ENCODE measurements around the gene RNASE13. TPM values are rescaled to one million over a fixed set of nuclear protein-coding genes. Genes with fewer than 3 reads are reported as not detected.

The RNASE13 gene, protein sequence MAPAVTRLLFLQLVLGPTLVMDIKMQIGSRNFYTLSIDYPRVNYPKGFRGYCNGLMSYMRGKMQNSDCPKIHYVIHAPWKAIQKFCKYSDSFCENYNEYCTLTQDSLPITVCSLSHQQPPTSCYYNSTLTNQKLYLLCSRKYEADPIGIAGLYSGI
- total RNA-seq = not detected in 2 replicates

GRCh38 chr14:21034707-21035106 lies at the start of gene RNASE13:
Gene RNASE13, minus strand, starts transcription at chr14:21034807. Its CDS starts 519 bp downstream, at chr14:21034288.

GRCh38 chr14:21070083-21070609 lies 35.5 kb upstream of the RNASE13 start, which contains the start of gene ARHGEF40:
Gene ARHGEF40, plus strand, starts transcription at chr14:21070304. Its CDS starts 93 bp downstream, at chr14:21070397.

DNA sequence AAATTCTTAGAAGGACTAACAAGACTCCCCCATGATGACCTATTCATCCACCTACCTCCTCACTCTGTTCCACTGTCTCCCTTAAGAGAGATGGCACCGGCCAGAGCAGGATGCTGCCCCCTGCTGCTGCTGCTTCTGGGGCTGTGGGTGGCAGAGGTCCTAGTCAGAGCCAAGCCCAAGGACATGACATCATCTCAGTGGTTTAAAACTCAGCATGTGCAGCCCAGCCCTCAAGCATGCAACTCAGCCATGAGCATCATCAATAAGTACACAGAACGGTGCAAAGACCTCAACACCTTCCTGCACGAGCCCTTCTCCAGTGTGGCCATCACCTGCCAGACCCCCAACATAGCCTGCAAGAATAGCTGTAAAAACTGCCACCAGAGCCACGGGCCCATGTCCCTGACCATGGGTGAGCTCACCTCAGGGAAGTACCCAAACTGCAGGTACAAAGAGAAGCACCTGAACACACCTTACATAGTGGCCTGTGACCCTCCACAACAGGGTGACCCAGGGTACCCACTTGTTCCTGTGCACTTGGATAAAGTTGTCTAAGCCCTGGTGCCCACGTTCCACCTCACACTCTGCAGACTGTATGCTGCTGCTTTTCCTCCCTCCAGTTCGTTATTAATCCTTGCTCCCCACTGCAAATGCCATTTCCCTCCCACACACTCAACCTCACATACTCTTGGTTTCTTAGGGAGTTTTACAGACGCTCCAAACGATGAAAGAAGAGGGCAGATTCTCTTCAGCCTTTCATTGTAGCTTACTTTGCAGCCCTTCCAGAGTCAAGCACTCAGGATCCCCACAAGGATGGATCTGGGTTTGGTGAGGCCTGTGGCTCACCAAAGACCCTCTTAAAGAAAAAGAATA lies 23.4 kb upstream of the RNASE13 start, which contains the start of gene RNASE8:
TSS of gene RNASE8 (plus strand) at position 20 of the 873 bp plus-strand sequence. CDS start at position 91, 71 bp downstream.

DNA sequence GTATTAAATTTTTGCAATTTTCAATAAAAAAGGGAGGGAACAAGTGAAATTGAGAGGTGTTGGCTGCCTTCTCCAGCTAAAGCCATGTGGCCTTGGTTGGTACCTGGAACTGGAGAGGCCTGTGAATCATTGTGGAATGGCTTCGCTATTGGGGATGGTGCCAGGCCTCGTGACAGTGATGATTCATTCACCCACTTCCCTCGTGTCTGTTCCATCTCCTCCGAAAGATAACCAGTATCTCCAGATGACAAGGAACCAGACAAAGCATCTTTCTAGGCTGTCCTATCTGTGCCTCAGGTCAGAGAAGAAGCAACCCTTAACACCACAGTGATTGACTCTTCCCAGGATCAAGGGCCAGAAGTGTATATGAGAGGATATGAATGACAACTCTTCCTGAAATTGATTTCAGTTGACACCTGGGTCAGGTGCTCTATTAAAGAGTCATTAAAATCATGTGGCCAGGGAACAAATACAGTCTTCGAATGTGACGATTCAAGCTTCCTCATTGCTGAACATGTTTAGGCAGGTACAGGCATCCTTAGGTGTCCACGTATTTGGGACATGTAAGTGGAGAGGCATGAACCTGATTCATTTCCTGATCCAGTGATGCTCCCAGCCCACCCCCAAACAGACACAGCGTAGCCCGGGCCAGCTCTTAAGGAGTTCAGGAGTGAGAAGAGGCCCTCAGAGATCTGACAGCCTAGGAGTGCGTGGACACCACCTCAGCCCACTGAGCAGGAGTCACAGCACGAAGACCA lies 7.2 kb upstream of the RNASE13 start, which contains the start of gene RNASE7:
TSS of gene RNASE7 (plus strand) at position 687 of the 758 bp plus-strand sequence. CDS start 631 bp downstream, outside the sequence.

DNA sequence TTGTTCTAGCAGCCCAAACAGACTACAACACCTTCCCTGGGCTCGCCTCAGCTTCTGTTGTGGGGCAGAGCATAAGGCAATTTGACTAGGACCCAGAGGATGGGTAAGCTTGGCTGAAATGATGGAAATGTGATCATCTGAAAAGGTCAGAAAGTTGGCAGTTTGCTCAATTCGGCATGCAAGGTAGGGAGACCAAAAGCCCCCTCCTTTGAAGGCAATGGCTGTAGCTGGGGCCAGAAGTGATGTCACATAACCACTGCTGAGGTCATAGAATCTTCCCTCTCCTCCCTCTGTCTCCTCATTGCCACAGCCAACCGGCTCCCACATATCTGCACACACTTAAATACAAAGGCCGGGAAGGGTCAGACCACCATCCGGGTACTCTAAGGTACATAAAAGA lies 4.7 kb downstream of the RNASE13 start, which contains the start of gene TPPP2:
TSS of gene TPPP2 (plus strand) at position 301 of the 400 bp plus-strand sequence. CDS start 365 bp downstream, outside the sequence.

DNA sequence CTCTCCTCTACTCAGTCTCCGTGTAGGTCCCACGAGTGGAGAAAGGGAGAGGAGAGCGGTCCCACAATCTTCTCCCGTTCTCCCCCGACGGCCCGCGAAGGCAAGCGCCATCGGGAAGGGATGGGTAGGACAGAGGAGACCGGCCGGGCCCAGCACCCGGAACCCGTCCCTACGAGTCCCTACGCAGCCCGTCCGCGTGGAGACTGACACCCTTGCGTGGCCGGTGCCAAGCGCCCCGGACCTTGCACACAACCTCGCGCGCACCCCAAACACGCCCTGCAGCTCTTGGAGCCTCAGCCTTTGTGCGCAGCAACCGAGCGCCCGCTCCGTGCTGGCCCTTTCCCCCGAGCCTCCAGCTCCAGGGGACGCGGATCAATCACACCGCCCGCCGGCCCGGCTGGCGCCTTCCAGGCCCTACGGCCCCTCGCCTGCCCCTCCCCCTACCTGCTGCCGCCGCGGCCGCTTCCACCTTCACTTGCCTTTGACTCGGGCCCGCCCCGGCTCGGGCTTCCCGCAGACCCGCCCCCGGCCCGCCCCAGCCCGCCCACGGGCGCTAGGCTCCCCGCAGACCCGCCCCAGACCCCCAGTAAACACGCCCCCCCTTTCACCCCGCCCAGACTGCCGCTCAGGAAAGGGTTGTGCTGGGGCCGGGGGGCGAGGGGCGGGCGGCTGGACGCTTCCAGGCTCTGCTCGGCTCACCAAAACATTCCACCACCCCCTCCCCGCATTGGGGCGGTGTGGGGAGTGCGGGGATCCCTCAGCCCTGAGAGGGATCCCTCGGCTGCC lies 9.8 kb downstream of the RNASE13 start, which contains the start of gene NDRG2:
TSS of gene NDRG2 (minus strand) at position 477 of the 786 bp plus-strand sequence. CDS start 1,746 bp downstream, outside the sequence.

GRCh38 chr14:20998674-20999366 lies 35.8 kb downstream of the RNASE13 start, which contains the start of gene SLC39A2:
Gene SLC39A2, plus strand, starts transcription at chr14:20999293. Its CDS starts 154 bp downstream, at chr14:20999447.

DNA sequence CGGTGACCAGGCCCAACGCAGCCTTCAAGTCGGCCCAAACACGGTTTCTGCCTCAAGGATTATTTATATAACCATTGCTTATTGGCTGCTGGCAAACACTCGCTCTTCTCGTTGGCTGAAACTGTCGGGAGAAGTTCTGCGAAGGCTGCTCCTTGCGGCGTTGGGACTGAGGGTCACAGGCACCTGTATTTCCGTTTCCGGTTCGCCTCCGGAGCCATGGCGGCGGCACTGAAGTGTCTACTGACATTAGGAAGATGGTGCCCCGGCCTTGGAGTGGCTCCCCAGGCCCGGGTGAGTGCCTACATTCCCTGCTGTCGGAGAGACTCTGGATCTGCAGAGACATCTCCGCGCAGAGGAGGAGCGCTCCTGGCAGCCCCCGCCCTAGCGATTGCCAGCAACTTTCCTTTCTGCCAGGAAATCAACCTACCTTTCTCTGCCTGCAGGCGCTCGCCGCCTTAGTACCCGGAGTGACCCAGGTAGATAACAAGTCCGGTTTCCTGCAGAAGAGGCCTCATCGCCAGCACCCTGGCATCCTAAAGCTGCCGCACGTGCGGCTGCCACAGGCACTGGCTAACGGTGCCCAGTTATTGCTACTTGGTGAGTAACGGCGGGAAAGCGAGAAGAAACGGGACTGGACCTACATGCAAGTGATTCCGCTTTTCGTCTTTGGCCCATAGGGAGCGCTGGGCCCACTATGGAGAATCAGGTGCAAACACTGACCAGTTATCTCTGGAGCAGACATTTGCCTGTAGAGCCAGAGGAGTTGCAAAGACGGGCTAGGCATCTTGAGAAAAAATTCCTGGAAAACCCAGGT lies 44.6 kb downstream of the RNASE13 start, which contains the start of gene METTL17:
TSS of gene METTL17 (plus strand) at position 194 of the 814 bp plus-strand sequence. CDS start at position 217, 23 bp downstream.

Other genes starting within 250 kb of the RNASE13 start
- 0.43 TPM in 1 of 2 replicates, not detected in the other for gene RNASE1, start 232.0 kb downstream of the RNASE13 start, total RNA-seq
- not detected in 2 replicates for gene RNASE3, start 143.4 kb downstream of the RNASE13 start, total RNA-seq
- gene RNASE2, start 79.3 kb downstream of the RNASE13 start, total RNA-seq = not detected in 2 replicates
- 33.3 and 62.6 TPM in 2 replicates for gene METTL17, start 44.8 kb downstream of the RNASE13 start, total RNA-seq
- 0.14 TPM in 1 of 2 replicates, not detected in the other for gene SLC39A2, start 35.5 kb downstream of the RNASE13 start, total RNA-seq
- gene NDRG2, start 9.7 kb downstream of the RNASE13 start, total RNA-seq = 1.7 and 4.2 TPM in 2 replicates
- not detected in 2 replicates for gene TPPP2, start 4.6 kb downstream of the RNASE13 start, total RNA-seq
- not detected in 2 replicates for gene RNASE7, start 7.6 kb upstream of the RNASE13 start, total RNA-seq
- gene RNASE8, start 23.0 kb upstream of the RNASE13 start, total RNA-seq = not detected in 2 replicates
- 17.5 and 57.3 TPM in 2 replicates for gene ARHGEF40, start 35.5 kb upstream of the RNASE13 start, total RNA-seq
- 1.7 and 7.2 TPM in 2 replicates for gene ZNF219, start 63.8 kb upstream of the RNASE13 start, total RNA-seq
- gene TMEM253, start 66.3 kb upstream of the RNASE13 start, total RNA-seq = not detected in 2 replicates
- gene OR5AU1, start 121.3 kb upstream of the RNASE13 start, total RNA-seq = not detected in 2 replicates
- gene HNRNPC, start 234.6 kb upstream of the RNASE13 start, total RNA-seq = 451 and 701 TPM in 2 replicates
- 0.22 and 0.29 TPM in 2 replicates for gene RPGRIP1, start 245.3 kb upstream of the RNASE13 start, total RNA-seq

All from placental pericyte (primary cell).